Measurements from ENCODE around the gene NUP214.
"Not testable (repeated sequence)": the region's sequence is repeated elsewhere in the genome, so short reads cannot be mapped to it uniquely, and the experiment has no call there.

Gene NUP214

DNA sequence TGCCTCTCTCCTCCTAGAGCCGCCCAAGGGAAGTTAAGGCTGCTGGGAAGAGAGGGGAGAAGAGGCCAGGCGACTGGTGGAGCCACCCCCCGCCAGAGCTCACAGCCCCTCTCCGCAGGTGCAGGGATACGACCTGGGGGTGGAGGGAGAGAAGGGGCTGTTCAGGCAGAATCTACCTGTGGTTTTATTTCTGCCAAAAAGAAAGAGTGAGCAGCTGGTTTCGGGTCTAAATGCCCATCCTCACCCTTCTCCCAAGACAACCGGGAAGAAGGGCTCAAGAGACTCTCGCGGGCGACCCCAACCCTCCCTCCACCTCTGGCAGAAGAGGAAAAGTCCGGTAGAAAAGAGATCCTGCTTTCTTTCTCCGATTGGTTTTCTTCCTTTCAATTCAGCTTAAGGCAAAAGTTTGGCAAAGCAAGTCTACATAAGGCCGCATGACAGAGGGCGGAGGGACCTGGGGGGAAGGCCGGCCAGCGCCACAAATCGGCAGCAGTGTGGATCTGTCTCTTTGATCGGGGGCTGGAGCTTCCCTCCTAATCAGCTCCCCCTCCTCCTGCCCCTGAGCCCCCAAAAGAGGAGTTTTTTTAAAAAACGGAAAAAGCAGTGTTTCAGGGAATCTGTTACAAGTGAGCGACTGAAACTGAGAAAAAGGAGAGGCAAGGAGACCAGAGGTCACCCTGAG lies 134.7 kb downstream of the NUP214 start:
- no peak for DNase-seq (ENCODE audit: low spot score)

DNA sequence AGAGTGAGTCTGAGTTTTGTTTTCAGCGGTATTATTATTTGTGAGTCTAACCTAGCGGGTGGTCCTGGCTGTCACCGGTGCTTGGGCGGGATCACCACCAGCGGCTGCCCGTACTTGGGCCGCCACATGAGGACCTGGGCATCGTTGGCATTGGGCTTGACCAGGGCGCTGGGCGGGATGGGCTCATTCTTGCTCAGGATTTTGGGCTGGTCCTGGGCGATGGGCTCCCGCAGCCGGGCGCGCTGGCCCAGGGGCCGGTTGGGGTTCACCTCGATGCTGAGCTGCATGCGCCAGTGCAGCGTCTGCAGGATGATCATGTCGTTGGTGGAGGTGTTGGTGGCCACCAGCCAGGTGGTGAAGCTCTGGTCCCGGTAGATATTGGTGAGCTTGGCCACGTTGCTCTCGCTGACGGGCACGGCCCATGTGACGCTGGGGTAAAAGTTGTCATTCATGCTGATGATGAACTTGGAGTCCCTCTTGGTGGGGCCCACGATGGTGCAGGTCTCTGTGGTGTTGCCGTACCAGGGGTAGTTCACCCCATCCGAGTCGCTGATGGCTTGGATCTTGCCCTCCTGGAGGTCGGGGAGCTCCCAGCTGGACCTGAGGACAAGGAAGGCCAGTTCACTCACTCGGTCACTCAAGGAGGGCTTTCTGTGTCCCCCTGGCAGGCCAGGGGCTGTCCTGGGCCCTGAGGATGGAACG lies 135.5 kb downstream of the NUP214 start:
- no peak for DNase-seq (ENCODE audit: low spot score)

DNA sequence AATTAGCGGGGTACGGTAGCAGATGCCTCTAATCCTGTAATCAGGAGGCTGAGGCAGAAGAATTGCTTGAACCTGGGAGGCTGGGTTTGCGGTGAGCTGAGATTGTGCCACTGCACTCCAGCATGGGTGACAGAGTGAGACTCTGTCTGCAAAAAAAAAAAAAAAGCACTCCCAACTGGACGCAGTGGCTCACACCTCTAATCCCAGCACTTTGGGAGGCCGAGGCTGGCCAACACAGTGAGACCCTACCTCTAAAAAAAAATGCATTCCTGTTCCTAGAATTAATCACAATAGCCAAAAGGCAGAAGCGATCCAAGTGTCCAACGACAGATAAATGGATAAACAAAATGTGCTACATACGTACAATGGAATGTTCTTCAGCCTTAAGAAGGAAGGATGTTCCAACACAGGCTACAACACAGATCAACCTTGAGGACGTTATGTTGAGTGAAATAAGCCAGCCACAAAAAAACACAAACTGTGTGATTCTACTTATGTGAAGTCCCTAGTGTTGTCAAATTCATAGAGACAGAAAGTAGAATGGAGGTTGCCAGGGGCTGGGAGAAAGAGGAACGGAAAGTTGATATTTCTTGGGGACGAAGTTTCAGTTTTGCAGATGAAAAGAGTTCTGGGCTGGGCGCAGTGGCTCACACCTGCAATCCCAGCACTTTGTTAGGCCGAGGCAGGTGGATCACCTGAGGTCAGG lies 137.1 kb downstream of the NUP214 start:
- no peak for DNase-seq (ENCODE audit: low spot score)

DNA sequence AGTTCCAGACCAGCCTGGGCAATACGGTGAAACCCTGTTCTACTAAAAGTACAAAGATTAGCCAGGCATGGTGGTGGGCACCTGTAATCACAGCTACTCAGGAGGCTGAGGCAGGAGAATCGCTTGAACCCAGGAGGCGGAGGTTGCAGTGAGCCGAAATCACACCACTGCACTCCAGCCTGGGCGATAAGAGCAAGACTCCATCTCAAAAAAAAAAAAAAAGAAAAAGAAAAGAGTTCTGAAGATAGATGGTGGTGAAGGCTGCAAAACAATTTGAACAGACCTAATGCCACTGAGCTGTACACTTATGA lies 137.6 kb downstream of the NUP214 start:
- DNase-seq (ENCODE audit: low spot score) = not testable (repeated sequence)

DNA sequence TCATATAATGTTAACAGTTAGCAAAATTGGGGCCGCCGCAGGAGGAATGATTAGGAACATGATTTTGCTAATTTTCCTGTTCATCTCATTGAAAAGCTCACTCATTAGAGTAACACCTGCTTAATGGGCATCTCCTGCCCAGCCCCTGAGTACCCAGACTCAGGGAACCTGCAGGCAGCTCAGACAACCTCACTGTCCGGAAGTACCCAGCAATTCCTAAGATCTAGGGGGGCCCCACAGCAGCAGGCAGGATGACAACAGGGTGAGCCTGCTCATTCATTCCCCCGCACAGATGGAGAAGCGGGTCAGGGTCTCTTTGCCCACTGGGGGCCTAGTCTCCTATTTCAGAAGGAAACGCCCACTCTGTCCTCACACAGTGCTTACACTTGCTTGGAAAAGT lies 138.3 kb downstream of the NUP214 start:
- DNase-seq (ENCODE audit: low spot score) = no peak

DNA sequence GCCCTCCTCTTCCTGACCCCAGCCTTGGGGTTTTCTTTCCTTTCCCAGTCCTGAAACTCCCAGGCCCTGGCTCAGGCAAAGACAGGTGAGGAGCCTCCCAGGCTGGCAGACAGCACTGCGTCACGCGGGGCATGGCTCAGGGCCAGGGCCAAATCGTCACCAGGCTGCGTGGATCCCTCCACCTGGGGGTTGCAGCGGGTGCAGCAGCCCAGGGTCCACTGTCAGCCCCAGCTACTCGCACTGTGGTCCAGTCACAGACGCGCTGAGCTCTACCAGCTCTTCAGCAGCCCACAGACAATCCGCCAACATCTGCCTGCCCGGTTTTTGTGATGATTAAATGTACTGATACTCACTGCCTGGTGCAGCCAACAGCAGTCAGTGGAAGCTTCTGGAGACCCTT lies 138.8 kb downstream of the NUP214 start:
- no peak for DNase-seq (ENCODE audit: low spot score)

DNA sequence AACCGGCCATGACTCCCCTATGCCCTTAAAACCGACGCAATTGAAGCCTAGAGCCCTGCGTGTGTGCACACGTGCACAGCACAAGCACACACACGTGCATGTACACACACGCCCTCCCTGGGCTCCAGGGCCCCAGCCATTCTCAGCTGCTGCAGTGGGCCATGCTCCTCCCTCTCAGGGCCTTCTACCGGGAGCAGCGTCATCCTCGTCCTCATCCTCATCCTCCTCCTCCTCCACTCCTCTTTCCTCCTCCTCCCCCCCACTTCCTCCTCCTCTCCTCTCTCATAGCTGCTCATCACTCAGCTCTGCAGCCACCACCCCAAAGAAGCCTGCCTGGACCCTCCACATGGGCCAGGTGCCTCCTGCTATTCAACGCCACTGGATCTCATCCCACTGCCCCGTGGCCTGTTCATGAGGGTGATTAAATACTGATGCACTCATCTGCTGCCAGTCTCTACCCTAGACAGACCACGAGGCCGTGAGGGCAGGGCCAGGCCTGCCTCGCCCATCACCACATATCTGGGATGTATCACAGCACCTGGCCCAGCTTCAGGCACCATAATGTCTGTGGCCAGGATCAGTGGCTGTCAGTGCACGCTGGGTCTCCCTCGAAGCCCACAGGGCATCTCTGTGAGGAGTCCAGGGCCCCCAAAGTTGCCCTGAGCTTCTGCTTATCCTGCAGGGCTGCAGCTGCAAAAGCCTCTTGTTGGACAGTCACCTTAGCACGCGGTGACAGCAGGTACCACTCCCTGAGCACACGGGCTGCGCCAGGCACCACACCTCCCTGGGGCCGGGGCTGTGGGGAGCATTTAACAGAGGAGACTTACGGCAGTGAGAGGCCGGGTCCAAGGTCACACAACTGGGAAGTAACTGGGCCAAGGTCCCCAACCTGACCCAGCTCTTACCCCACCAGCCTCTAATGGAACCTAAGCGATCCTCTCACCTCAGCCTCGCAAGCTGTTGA lies 141.2 kb downstream of the NUP214 start:
- no peak for DNase-seq (ENCODE audit: low spot score)

DNA sequence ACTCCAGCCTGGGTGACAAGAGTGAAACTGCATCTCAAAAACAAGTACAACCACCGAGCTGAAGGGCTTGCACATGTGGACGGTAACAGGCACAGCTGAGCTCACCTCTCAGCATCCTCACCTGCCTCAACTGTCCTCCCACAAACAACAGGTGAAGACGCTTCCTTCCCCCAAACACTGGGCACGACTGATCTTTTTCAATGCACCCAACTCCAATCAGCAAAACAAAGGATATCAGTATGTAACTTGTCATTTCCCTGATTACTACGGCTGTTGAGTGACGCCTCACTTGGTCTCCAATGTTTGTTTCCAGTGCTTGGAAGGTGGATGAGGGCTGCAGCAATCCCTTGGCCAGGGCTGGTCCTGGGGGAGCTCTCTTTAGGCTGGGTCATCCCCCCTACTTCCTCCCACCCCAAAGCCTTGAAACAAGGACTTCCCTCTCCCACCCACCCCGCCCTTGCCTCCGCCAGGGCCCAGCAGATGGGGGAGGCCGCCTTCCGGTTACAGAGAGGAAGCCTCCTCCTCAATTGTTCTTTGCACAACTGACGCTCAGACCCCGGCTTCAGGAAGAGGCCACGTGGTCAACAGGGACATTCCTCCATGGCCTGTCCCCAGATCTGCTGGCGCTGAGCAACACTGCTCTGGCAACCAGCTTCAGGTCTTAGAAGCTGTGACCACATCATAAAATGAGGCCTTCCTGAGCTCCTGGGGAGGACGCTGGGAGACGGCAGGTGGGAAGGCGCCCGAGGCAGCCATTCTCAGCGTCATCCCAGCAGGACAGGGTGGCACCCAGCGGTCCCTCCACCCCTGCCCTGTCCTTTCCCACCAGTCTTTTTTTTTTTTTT lies 145.0 kb downstream of the NUP214 start:
- DNase-seq (ENCODE audit: low spot score) = no peak

DNA sequence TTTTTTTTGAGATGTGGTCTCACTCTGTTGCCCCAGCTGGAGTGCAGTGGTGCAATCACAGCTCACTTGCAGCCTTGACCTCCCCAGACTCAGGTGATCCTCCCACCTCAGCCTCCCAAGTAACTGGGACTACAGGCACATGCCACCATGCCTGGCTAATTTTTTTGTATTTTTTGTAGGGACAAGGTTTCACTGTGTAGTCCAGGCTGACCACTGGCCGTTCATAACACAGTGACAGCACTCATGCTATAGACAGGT lies 145.6 kb downstream of the NUP214 start:
- not testable (repeated sequence) for DNase-seq (ENCODE audit: low spot score)

DNA sequence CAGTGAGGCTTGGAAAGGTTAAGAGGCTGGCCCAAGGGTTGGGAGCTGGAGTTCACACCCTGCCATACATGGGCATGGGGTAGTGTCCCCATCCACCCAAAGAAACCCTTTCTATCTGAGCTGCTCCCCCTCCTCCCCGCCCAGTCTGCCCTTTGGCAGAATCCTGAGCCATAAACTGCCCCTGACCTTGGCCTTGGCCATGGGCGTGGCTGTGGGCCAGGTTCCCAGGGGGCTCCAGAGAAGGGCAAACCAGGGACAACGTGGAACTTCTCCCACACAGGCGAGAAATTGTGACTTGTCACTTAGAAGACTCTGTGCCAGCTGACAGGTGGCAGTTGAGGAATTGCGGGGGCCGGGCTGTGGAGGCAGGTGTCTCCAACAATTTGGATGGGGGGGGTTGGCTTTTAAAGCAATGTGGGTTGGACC lies 146.1 kb downstream of the NUP214 start:
- DNase-seq (ENCODE audit: low spot score) = no peak

DNA sequence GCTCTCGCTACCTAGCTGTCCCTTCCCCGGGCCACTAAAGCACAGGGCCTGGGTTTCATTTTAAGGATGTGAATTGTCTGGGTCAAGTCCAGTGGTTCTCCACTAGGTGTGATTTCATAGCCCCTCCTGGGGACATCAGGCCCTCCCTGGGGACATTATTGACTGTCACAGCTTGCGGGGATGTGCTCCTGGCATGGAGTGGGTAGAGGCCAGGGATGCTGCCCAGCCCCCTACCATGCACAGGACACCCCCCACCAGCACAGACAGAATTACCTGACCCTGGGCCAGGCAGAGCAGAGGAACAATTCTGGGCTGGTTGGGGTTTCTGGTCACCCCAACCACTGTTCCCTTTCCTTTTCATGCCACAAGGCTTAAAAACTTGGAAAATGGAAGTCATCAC lies 146.8 kb downstream of the NUP214 start:
- DNase-seq (ENCODE audit: low spot score) = no peak

DNA sequence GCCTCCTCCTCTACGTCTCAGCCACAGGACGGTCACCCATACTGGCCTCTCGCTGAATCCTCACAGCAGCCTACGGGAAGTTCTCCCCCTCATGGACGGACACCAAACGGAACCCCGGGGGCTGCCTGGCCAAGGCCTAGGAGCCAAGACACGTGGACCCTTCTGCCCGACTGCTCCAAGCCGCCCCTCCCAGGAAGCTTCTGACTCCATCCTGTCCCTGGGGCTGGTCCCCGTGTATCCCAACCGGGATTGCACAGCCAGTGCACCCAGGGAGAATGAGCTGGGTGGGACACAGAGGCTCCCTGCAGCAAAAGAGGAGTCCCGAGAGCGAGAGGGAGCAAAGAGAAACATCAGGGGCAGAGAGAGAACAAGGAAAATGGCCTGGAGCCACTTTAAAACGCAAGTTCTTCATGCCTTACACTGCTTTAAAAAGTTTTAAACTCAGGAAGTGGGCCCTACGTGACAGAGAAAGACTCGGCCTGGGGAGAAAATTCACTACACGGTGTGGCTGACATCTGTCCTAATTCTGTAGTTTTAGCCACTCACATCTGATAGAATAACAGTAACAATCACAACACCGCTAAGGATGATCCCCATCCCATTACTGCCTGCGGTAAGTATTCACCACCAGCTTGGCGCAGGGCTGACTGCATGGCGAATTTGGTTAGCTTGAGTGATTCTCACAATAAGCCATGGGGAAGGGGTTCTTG lies 147.9 kb downstream of the NUP214 start:
- DNase-seq (ENCODE audit: low spot score) = no peak

DNA sequence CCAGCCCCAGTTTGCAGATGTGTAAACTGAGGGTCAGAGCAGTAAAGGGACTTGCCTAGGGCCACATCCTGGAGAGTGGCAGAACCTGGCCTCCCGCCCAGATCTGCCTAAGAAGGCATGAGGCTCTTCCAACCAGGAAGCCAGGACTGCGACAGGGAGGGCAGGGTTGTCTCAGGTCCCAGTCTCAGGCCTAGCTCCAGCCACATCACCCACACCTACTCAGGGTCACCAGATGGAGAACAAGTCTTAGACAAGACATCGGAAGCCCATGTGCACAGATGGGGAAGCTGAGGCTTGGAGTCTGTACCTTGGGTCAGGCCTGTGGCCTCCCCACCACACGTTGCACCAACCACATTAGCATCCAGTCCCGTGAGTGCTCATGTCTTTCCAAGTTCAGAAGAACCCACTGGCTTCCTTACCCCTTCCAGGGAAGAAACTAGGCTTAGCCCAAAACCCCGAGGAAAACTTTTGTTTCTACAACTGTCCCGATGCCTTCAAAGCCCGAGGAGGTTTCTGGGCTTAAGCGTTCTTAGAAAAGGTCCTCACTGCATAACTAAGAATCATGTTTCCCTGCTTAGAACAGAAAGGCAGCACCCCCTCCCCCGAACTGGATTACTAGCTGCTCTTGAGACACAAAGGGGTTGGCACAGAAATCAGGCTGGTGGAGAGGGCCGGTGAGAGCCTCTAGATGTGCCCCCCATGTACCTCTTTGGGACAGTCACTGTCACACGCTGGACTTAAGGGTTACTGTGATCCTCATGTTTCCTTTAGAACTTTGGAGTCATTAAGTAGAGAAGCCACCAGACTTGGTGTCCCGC lies 148.7 kb downstream of the NUP214 start:
- DNase-seq (ENCODE audit: low spot score) = no peak

DNA sequence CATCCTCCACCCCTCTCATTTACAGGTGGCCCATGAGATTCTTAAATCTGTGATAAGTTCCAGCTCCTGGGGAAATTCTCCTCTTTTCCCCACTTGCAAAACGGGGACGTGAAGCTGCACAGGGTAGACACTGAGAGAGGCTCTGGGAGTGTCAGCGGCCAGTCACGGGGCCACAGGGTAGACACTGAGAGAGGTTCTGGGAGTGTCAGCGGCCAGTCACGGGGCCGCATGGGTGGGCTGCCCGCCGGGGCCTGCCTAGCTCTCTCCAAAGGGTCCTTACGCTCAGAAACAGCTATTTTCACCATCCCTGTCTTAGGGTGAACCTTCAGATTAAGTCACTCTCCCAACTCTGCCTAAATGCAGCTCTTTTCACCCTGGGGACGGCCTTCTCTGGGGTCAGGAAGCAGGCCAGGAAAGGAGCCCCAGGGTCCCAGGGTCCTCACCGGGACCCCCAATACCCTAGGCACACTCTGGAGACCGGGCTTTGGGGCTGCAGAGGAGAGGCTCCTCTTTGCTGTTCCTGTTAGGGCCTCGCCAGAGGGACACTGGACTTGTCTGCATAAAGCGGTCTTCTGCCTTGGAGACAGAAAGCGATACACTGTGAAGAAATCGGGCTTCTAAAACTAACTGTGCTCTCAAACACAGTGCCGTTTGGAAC lies 149.4 kb downstream of the NUP214 start:
- no peak for DNase-seq (ENCODE audit: low spot score)

DNA sequence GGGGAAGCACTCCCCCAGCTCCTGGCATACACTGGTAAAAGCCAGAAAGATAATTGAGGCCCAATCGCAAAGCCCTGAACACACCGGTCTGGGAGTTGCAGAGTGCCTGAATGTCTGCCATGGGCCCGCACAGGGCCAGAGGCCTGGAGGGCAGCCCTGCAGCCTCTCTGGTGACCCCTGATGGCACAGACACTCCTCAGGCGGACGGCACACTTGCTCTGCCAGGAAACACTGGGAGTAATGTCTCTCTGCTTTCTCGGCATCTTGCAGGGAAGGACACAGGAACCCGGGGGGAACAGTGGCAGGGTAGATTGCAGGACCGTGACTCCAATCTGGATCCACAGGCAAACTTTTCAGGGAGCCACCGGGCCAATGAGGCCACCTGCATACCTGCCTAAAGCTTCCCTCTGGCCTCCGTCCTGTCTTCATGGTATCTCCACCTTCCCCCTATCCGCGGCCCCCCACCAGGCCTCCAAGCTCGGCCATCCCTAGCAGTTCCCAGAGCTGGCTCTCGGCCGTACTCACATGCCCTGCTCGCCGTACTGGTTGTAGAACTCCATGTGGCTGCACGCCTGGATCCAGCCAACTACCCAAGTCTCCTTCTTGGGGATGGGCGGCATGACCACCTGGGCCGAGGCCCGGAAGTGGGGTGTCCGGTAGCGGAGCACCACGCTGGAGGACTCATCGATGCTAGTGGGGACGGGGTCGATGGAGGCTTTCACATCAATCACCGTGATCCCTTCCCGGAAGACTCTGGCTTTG lies 150.1 kb downstream of the NUP214 start:
- DNase-seq (ENCODE audit: low spot score) = no peak

DNA sequence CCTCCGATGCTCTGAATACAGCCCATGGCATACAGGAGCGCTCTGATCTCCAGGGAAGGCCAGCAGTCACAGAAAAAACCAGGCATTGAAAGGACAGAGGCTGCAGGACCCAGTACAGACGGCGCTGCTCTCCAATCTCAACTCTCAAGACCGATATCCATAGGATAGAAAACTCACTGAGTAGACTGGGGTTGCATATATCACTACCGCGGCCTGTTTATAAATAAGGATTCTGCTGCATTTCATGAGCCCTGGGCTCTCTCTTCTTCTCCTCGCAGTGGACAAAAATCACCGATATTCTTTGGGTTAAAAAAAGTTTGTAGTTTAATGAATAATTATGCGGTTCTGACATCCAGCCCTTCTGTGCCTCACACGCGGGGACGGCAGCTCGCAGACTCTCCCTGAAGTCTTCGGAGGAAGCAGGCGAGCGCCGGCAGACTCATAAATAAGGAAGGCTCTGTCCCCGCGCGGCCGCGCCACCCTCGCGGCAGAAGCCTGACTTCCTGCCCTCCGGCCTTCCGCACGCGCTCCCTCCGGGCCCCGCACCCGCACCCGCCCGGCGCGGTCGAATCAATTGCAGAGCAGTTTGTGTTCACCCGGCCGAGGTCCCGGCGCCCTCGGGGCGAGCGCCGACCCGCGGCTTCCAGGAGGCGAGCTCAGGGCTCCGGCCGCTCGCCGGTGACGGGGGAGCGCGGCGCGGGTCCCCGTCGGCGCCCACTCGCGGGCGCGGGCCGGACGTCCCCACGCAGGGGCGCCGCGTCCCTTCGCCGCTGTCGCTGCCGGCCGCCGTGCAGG lies 150.9 kb downstream of the NUP214 start, which contains the start of gene FAM78A:
TSS of gene FAM78A (minus strand) at position 417 of the 795 bp plus-strand sequence. CDS start at position 86, 331 bp downstream.
- no peak for DNase-seq (ENCODE audit: low spot score)

DNA sequence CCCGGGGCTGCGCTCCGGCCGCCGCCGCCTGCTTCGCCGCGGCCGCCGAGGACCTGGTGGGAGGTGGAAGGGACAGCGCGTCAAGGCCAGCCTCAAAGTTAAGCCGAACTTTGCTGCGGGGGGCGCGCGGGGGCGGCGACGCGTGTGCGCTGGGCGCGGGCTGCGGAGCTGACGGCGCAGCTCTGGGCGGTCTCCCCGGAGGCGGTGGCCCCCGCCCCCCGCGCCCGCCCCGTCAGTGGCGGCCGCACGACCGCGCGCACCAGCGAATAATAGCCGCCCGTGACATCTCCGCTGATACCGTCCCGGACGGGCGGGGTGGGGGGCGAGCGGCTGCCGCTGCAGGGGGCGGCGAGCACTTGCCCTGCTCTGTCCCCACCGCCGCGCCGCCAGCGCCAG lies 151.5 kb downstream of the NUP214 start:
- DNase-seq (ENCODE audit: low spot score) = no peak
